DMS53 (cell line): Measurements from ENCODE around the gene SHROOM2.

Experiments
- DNase-seq: peaks from one replicate; lab custom pipeline; 2025; lab: John Stamatoyannopoulos, UW

SHROOM2 gene

DNA sequence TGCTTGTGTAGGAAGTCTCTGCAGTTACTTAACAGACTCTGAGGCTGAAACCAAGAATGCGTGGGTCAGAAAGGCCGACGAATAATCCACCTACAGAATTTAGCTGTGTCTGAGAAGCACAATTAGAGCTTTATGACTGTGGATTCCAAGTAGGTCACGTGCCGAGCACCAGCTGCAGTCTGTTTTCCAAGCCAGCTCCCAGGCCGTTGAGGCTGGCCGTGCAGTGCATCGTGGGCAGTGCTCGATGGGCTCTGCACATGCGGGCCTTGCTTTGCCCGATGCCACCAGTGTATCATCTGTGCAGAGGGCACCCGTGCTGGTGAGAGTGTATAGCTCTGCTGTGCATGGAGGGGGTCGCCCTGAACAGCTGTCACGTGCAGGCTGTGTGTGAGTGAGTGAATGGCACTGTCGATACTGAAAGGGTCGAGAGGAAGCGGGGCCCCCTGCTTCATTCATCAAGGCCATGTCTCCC is 113.4 kb downstream of the SHROOM2 start:
- DNase-seq, result no peak

DNA sequence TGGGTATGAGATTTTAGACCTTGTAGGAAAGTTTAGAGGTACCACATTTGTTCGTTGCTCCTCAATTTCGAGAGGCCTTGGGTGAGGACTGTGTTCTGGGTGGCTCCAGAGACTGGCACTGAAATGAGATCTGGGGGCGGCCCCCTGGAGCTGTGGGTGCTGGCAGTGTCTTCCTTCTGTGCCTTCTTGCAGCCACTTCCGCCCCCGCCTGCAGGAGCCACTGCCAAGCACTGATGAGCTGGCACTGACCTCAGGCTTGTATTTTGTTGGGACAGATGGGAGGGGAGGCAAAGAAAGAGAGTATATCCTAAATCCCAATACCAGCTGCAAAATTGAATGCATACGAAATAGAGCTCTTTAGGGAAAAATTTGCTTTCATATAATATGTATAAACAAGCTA is 116.4 kb downstream of the SHROOM2 start:
- DNase-seq, result no peak

DNA sequence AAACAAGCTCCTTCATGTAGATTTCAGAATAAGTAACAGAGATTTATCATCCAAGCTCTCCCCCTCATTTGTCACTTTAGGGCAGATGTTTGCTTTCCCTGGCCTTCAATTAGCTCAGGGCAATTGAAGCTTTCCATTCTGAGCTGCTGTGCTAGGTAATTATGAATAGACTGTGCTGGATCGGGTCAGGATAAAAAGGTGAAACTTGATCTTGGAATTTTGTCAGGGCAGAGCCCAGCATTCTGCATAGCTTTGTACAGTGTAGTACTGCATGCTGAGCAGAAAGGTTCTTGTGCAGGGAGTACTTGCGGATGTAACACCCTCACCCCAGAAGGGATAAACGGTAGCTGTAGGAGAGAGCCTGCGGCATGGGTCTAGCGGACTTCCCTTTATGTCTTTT is 116.9 kb downstream of the SHROOM2 start:
- DNase-seq, result no peak

DNA sequence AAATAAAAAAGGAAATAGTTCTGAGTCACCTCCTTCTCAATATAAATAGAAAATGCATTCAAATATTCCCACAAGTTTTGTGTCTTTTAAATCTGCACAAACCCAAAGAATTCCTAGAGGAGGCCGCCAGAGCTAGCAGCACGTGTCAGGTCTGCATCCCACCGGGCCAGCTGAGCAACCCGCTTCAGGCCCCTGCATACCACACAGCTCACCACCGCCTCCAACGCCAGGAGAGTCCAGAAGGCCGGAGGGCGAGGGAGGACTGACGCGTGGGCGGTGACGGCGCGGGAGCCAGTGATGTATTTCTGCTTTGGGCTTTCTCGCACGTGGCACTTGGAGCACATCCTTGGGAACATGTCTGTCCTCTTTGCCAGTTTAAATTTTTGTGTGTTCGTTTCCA is 119.1 kb downstream of the SHROOM2 start:
- no peak for DNase-seq

DNA sequence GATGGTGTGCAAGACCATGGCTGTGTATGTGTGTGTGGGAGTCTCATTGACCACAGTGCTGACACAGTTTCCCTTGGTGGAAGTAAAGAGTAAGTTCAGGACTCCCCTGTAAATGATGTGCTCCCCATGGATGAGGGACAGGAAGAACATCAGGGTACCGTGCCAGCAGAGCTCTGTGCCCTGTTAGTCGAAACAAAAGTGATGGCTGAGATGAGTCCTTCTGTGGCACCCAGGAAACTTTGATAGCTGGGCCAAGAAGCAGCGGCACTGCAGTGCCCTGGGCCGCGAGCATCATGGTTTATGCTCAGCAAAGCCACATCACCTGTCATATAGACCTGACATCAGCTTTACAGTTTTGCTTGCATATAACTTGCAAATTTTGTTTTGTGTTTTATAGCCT is 119.5 kb downstream of the SHROOM2 start:
- DNase-seq, result no peak

DNA sequence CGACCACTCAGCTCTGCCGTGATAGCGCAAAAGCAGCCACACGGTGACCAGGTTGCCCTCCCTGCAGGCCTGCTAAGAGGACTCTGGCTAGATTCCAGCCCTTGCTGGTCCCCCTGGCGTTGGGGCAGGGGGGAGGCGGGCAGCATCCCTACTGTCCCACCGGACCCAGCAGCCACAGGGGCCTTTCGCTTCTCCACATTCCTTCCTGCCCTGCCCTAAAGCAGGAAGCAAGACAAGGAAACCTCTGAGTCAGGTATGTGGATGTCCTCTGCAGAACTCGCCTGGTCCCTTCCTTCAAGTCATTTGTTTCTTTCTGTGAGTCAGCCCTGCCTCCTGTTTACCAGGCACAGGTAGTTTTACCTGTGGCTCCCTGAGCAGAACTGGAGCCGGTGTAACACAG is 120.7 kb downstream of the SHROOM2 start:
- no peak for DNase-seq

DNA sequence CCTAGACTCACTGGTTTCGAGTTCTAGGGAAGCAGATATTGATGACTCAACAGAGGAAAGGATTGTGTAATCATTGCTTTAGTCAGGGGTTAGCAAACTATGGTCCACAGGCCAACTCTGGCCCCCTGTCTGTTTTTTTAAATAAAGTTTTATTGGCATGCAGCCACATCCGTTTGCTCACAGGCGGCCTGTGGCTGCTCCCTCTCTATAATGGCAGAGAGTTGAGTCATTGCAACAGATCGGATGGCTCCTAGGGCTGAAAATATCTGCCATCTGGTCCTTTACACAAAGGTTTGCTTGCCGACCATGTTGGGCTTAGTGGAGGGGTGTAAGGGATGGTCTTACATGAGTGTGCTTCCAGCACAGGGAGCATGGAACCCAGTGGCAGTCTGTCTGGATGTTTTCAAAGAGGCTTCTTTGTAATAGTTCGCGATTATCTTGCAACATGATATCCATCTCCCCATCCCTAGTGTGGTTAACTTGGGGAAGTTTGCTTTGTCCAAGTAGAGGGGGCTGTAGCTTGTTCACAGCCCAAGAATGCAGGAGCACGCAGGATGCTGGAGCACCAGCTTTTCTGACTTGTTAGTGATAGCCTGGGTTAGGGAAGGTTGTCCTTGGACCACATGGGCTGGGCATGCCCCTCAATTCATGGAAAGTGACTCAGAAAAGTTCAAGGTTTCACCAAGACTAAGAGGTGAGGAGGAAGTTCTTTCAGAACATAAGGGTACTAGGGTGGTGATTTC is 121.6 kb downstream of the SHROOM2 start:
- DNase-seq, result no peak

DNA sequence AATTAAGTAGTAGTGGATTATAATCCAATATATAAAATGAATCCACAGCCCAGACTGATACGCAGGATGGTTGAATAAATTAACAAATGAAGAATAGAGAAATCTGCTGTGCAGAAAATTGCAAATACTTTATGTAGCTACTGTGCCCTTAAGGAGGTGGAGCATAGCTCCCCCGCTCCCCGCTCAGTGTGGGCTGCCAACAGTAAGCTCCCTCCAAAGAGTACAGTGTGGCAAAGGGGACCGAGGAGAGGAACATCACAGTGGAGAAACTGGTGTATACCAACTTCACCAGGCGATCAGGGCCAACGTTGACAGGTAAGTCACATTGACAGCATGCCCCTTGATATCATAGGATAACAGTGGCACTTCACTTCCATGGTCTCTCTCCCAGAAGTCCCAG is 123.0 kb downstream of the SHROOM2 start:
- DNase-seq, result no peak

DNA sequence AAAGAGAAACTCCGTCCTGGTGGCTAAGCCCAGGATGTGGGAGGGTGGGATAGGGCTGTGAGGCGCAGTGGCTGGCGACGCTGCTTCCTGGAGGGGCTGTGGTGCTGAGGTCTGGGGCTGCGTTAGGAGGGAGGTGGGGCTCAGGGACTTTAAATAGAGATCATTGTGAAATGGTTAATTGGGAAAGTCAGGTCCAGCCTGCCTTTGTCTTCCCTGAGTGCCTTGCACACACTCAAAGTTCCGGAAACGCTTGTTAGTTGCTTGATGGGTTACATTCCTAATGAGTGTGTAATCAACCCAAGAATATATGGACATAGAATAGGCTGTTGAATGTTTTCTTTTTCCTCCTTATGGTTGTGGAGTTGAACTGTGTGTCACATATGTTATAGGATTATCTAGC is 125.3 kb downstream of the SHROOM2 start:
- DNase-seq, result peak; percentile 4

DNA sequence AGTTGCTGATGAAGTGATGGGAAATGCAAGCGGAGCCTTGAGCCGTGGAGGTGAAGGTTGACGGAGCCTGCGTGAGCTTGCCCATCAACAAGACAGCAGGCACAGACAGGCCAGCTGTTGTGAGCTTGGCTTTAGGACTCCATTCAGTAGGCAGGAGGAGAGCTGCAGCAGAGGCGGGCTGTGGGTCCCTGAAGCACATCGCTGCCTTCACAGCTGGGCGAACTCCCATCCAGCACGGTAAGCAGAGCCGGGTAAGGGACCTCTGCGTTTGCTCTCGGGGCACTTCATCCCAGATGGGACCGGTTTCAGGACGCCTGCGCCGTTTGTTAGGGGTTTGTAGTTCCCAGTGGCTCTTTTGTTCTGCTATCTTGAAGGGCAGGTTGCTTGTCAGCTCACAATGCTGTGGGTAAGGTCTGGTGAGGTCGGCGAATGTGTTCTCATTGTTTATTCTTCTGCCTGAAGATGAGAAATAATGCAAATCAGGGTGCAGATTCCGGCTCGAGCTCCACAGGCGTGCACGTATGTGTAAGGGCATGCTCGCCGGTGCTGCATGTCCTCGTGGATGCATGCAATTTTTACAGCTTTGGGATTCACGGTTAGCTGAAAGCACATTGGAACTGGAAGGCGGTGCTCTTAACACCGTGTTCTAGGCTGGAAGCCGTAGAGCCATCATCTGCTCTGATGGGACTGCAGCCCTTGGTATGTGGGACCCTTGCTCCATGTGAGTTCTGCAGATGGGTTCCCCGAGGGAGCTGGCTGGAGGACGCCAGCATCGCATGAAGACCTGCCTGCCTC is 126.3 kb downstream of the SHROOM2 start:
- peak; percentile 73 for DNase-seq

DNA sequence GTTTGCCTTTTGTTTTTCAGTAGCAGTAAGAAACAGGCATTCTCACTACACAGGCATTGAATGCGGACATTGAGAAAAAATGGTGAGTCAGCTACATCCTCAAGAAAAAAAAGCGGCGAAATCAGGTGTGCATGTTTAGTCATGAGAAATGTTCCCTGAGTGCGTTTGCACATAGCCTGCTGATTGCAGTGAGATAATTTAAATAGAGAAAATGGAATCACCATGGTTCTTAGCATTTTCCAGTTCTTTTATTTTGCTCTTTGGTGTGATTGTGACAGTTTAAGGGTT is 126.9 kb downstream of the SHROOM2 start:
- DNase-seq, result peak; percentile 47

DNA sequence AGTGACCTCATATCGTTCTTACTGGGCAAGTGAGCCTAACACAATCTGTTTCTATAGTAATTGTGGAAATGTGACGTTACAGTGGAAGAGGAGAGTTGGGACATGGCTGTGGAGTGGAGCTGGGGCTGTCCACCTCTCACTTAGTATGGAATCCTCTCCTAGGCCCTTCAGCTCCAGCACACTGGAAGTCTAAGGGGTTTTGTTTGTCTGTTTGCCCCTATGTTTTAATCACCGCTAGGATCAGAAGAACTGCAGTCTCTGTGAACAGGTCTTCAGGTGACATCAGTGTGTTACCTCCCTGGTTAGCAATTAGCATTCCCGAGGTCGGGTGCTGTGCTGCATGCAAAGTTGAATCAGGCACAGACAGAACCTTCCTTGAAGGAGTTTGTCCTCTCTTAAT is 131.6 kb downstream of the SHROOM2 start:
- DNase-seq, result no peak

DNA sequence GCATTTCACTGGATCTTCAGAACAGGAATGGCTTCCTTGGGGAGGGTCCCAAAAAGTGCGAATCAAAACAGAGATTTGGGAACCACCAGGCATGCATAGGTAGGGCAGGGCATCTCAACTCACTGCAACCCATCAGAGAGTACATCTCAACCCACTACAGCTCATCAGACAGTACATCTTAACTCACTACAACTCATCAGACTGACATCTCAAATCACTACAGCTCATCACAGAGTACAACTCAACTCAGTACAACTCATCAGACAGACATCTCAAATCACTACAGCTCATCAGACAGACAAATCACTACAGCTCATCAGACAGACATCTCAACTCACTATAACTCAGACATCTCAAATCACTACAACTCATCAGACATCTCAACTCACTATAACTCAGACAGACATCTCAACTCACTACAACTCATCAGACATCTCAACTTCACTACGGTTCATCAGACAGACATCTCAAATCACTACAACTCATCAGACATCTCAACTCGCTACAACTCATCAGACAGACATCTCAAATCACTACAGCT is 133.5 kb downstream of the SHROOM2 start:
- no peak for DNase-seq

DNA sequence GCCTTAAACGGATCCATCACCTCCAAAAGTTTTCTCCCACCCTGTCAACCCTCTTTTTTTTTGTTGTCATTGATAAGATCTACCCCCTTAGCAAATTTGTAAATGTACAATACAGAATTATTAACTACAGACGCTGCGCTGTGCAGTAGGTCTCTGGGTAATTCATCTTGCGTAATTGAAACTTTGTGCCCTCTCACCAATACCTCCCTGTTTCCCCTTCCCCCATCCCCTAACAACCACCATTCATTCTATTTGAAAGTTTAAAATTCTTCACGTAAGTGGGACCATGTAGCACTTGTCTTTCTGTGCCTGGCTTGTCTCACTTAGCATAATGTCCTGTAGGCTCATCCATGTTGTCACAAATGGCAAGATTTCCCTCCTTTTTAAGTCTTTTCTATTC is 135.2 kb downstream of the SHROOM2 start:
- DNase-seq, result no peak

DNA sequence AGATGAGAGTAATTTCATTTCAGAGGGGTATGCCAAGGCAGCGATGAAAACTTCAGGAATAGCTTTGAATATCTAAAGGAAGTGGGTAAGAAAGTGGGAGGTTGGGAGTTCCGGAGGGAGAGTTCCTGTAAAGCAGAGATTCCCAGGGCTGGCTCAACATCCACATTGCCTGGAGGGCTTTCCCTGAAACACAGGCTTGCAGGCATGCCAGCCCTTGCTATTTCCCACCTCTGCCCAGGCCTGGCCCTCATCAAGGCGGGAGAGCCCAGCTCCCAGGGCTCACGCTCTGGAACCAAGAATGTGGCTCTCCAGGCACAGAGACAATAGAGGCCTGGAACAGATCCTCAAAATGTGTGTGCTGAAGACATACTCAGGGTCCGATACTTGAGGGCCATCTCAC is 137.1 kb downstream of the SHROOM2 start:
- DNase-seq, result no peak

DNA sequence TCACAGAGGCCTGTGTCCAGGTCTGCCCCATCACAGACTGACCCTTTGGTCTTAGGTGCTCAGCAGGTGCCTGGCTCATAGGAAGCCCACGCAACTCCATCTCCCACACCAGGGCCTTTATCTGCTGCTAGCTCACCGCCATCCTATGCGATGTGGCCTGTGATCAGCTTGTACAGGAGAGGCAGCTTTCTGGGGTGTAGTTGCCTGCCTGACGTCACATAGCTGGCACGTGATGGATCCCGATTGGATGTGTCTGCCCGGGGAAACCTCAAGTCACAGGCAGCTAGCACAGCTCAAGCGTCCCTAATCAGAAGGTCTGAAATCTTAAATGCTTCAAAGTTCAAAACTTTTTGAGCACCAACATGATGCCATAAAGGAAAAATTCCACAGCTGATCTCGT is 139.8 kb downstream of the SHROOM2 start:
- DNase-seq, result no peak

DNA sequence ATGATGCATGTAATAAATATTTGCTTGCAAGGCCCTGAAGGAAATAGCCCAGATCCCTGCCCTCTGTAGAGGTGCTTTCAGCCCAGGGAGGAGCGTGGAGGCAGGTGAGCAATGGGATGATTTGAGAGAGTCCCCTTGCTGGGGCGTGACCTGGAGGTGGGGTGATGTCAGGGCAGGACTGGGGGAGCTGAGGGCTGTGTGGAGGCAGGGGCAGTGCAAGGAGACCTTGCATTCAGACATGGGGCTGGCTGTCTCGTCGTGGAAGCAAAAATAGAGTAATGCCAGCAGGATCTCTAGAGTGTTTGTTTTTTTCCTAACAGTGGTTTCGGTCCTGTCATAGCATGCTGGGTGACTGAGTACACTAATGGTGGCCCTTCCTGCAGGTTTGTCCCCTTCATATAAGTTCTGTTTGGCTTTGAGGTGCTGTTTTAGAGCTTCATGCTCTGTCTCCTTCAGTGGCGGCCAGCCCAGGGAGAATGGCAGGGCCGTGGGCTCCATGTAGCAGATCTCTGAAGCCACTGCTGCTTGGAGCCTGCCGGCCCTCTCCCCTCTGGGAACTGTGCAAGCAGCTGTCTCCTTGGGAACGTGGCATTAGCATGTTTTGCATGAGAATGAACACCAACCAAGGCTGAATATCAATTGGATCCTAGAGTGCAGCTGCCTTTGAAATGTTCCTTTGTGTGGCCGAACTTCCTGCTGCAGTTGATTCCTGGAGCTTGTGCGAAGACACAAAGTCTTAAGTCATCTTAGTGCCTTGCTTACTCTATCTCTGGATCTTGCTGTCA is 141.7 kb downstream of the SHROOM2 start:
- DNase-seq, result peak; percentile 18

DNA sequence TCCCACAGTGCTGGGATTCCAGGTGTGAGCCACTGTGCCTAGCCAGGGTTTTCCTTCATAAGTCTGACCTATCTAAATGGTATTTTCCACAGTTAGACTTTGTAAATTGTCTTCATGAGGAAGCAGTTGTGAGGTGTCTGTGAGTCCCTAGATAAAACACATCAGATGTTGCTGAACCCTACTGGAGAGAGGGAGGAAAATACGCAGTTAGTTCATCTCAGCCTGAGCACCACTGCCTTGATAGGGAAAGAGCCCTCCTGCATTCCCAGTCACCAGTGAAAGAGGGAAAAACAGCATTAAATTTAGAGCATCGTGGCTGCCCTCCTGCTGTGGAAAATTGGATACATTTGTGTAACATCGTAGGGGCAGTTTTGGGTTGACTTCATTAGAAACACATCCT is 149.2 kb downstream of the SHROOM2 start:
- no peak for DNase-seq

DNA sequence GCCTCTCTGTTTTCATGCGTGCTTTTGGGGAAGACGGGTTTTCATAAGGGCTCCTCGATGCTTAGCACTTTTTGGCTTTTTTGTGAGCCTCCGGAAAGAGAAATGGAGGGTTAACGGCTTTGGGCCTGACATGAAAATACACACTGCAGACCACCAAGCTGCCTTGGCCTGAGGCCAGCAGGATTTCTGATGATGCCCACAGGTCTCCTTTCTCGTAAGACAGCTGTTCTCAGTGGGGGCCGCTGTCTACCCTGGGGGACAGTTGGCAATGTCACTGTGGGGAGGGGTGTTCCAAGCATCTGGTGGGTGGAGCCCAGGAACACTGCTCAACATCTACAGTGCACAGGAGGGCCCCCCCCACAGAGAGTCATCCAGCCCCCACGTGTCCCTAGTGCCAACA is 151.5 kb downstream of the SHROOM2 start:
- DNase-seq, result no peak

DNA sequence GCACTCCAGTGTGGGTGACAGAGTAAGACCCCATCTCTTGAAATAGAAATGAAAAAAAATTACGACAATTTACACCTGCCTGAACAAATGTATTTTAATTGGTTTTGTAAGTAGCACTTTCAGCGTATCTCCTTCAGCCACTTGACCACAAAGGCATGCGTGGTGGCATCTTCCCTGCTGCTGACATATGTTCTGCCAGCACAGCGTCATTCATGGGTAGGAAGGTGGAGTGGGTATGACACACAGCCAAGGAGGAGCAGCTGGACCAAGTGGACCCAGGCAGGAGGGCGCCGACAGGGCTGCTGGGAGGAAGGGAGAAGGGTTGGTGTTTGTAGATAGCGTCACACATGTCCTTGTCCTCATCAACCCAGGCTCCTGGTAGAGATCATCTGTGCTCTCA is 152.3 kb downstream of the SHROOM2 start:
- DNase-seq, result no peak

DNA sequence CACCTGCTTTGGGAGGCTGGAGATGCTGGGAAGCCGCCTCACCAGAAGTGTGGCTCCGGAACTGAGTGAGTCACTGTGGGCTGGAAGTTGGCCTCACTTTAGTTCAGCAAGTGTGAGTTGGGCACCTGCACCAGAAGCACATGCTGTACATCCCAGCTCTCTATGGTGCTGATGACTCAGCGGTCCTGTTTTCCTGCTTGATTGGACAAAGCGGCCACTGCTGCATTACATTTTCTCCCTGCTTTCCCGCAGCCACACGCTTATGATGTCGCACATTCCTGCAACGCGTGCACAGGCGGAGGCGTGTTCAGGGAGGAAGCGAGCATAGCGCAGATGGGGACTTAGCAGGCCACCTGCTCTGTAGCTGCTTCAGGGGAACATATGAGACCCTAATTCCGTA is 154.2 kb downstream of the SHROOM2 start:
- DNase-seq, result peak; percentile 2

DNA sequence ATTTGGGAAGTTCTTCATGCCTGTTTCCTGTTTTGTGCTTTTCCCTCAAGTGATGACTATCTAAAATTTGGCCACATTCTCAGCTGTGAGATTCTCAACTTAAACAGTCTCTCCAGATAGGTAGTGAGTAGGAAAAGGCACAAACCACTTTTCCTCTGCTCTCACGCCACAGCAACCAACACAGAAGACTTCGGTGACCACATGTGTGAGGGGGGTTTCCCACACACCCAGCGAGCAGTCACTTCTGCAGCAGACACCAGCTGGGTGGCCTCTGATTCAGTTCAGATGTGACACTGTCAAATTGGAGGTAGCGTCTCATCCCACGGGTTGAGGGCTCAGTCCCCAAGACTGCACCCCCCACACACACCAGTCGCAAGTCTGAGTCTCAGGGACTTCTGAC is 155.9 kb downstream of the SHROOM2 start:
- DNase-seq, result no peak

DNA sequence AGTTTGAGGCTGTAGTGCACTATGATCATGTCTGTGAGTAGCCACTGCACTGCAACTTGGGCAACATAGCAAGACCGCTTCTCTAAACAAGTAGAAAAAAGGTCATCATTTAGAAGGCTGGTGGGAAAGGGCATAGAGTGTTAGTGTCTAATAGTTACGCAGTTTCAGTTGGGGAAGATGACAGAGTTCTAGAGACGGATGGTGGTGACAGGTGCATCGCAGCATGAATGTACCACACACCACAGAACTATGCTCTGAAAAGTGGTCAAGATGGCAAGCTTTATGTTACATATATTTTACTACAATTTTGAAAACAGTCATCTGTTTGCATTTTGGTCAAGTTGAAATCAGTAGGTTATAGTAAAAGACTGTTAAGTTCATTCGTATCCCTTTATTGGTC is 157.2 kb downstream of the SHROOM2 start:
- DNase-seq, result no peak
